Heart right ventricle (tissue), 16 donors: ENCODE results near the gene KIF5C. TPM values are rescaled to one million over a fixed set of nuclear protein-coding genes. Genes with fewer than 3 reads are reported as not detected.

Experiments
- ATAC-seq, 8 donors: fragments of 200-7000 bp; cut with Tn5 transposase; one replicate each; pipeline ENCODE4 v1.9.1; 2020; ENCODE audit warnings: mild to moderate bottlenecking in 8 of 8, moderate library complexity in 8 of 8, moderate number of reproducible peaks in 1 of 8
- DNase-seq, 2 donors: peaks; one replicate each; pipeline ENCODE4 v3.0.0-alpha.2; 2020
- H3K27ac ChIP-seq, 10 donors: fragments of 200-600 bp; sonication (generic) in 2 of 10; one replicate each; pipeline versions ENCODE4 v1.5.0 to v1.8.0; 2020 to 2022; ENCODE audit warnings: mild to moderate bottlenecking in 3 of 10
- H3K27me3 ChIP-seq, 7 donors: fragments of 200-600 bp; one replicate each; pipeline ENCODE4 v1.8.0; 2021 to 2022; ENCODE audit warnings: mild to moderate bottlenecking in 2 of 7
- H3K36me3 ChIP-seq, 9 donors: fragments of 200-600 bp; sonication (generic) in 1 of 9; one replicate each; pipeline versions ENCODE4 v1.5.0 to v1.8.0; 2020 to 2022; ENCODE audit warnings: mild to moderate bottlenecking in 2 of 9
- H3K4me1 ChIP-seq, 9 donors: fragments of 200-600 bp; sonication (generic) in 1 of 9; one replicate each; pipeline versions ENCODE4 v1.5.0 to v1.8.0; 2020 to 2022; ENCODE audit warnings: mild to moderate bottlenecking in 4 of 9
- H3K4me3 ChIP-seq, 10 donors: fragments of 200-600 bp; sonication (generic) in 2 of 10; one replicate each; pipeline versions ENCODE4 v1.5.0 to v1.8.0; 2020 to 2022; ENCODE audit warnings: mild to moderate bottlenecking in 7 of 10, moderate library complexity in 2 of 10
- H3K9me3 ChIP-seq, 11 donors: fragments of 200-600 bp in 10 of 11; sonication (generic) in 2 of 11; one replicate each; pipeline versions ENCODE4 v1.5.0 to v1.8.0; 2013 to 2022; ENCODE audit warnings: mild to moderate bottlenecking in 2 of 11, control low read depth in 1 of 11, moderate library complexity in 1 of 11
- WGBS, 2 donors: extraction: QIAGEN DNeasy Blood & Tissue Kit; methylation state at CpG; one replicate each; pipeline ENCODE4 v1.1.7; 2013; ENCODE audit warnings: inconsistent platforms in 1 of 2; 5-methylcytosine and 5-hydroxymethylcytosine counted together
- intact Hi-C, 10 donors: fragments of 100-400 bp; cut with DNase I; formaldehyde crosslinking; loops; one replicate each; pipeline versions ENCODE4 v1.11.1 to v1.14.2; 2022
- polyA plus RNA-seq, 2 donors: library from polyadenylated mRNA; stranded (reverse); fragments of 200-250 nt; gene quantifications; one replicate each; pipeline ENCODE4 v1.2.3, GENCODE V29; 2013
- total RNA-seq, 10 donors: library from RNA; stranded (reverse); fragmentation: NEBNext Ultra II Directional in 3 of 10; extraction: Animal tissue kit (Norgen Biotek cat#: 25700) in 3 of 10; gene quantifications; one replicate each; pipeline versions ENCODE4 v1.2.1 to v1.2.4, GENCODE V29; 2021 to 2023
- TF ChIP-seq, protein P1 (sequence below), 9 donors: fragments of 200-600 bp; sonication (generic) in 2 of 9; IDR thresholded peaks; one replicate each; pipeline versions ENCODE4 v1.5.0 to v1.8.0; 2021 to 2022; ENCODE audit warnings: antibody characterized with exemption in 9 of 9, mild to moderate bottlenecking in 5 of 9, moderate library complexity in 1 of 9
- donor health status: Arrhythmogenic right ventricular cardiomyopathy.
- donor health status: ischemic (EF 13 %, LVEDD 7.1; RV severe dilation, severe dysfunction).
- donor health status: healthy with polysubstance abuse.
- donor health status: DM: no; HTN: yes; CAD: no.
- donor health status: DM: no; HTN: no; CAD: no.
- donor health status: ischemic (EF 25% LVEDD 6.9; RV normal size, moderate dysfunction).
- donor health status: ischemic (EF 25% LVEDD 5.7; RV mildly dilated, moderate dysfunction).
- donor health status: healthy.
- donor health status: DM: yes; HTN: yes; CAD: no.
- donor health status: Ischemic cardiomyopathy.
- donor health status: ischemic (EF 35%, LVEDD 5.7; RV mildly dilated, moderate dysfunction).
- donor health status: nonischemic (EF 11% LVEDD 7.7; RV severe dilation, severe dysfunction).
- donor health status: DM: yes; HTN: yes; CAD: no.
- donor health status: PGD.
- donor health status: ischemic (EF 29% LVEDD 5.4; RV normal size, mild dysfunction).
- donor health status: nonischemic (EF 23%, LVEDD 6.1; RV moderate dilation, normal function).

Gene KIF5C
- total and polyA plus RNA-seq, 12 donors = 0.21 to 0.94 (median 0.42) TPM

DNA sequence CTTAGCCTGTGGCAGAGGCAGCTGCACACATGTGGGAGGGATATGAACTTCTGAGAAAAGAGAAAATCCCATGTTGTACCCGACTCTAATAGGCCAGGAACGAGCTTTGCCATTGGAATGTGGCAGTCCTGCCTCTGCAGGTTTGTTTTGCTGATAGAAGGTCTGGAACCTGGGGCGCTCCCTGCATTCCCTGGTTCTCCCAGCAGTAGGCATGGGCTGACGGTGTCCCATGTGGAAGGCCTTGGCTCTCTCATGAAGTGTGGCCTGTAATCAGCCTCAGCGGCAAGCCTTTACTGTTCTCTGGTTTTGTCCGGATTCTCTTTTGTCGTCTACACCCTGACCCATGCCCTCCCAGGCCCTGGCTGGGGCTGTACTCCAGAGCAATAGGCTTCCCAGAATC lies 72.3 kb downstream of the KIF5C start:
- Histone ChIP-seq H3K27ac (no peak overlapping the region), H3K4me1 (no peaks in the 10 kb centered on the region), H3K4me3 (no peak overlapping the region), H3K27me3 (no peaks in the 10 kb centered on the region), H3K36me3 (no peaks in the 10 kb centered on the region), H3K9me3 (peaks cover 0 to 10% (median 0%) of the 10 kb centered on the region in 11 donors)
- TF ChIP-seq, protein P1, sequence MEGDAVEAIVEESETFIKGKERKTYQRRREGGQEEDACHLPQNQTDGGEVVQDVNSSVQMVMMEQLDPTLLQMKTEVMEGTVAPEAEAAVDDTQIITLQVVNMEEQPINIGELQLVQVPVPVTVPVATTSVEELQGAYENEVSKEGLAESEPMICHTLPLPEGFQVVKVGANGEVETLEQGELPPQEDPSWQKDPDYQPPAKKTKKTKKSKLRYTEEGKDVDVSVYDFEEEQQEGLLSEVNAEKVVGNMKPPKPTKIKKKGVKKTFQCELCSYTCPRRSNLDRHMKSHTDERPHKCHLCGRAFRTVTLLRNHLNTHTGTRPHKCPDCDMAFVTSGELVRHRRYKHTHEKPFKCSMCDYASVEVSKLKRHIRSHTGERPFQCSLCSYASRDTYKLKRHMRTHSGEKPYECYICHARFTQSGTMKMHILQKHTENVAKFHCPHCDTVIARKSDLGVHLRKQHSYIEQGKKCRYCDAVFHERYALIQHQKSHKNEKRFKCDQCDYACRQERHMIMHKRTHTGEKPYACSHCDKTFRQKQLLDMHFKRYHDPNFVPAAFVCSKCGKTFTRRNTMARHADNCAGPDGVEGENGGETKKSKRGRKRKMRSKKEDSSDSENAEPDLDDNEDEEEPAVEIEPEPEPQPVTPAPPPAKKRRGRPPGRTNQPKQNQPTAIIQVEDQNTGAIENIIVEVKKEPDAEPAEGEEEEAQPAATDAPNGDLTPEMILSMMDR (IDR thresholded peaks at IDR 0.05) = no peak
- intact Hi-C loops = no loop called here
- ATAC-seq (no peak), DNase-seq (no peak)
- 89 to 93% methylated on average over 7 of the region's 7 CpGs for WGBS, 2 donors

DNA sequence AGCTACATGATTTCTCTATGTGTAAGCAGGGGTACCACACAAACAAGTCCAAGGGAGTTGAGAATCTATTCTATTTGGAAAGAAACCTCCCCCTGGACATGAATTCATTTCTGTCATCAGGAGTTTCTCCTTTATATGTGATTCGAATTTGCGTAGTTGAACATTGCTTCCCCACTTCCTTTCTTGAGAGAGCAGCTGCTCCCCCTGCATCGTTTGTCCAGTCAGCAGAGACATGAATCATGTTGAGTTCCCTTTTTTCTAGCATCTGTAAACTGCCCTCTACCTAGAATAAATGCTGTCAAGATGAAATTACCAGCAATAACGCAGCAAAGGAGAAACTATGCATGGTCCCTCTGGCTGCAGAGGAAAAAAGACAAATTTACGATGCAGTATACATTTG lies 73.8 kb downstream of the KIF5C start:
- Histone ChIP-seq H3K4me1 (no peaks in the 10 kb centered on the region), H3K4me3 (no peak overlapping the region), H3K9me3 (peaks cover 0 to 10% (median 0%) of the 10 kb centered on the region in 11 donors), H3K27me3 (no peaks in the 10 kb centered on the region), H3K27ac (no peak overlapping the region), H3K36me3 (no peaks in the 10 kb centered on the region)
- WGBS, 2 donors = 73% methylated on average over 5 of the region's 5 CpGs
- TF ChIP-seq, protein P1 (IDR thresholded peaks at IDR 0.05) = no peak
- intact Hi-C loops = no loop called here
- ATAC-seq = peak in 1 of 8 donors; percentile 29
- no peak for DNase-seq

DNA sequence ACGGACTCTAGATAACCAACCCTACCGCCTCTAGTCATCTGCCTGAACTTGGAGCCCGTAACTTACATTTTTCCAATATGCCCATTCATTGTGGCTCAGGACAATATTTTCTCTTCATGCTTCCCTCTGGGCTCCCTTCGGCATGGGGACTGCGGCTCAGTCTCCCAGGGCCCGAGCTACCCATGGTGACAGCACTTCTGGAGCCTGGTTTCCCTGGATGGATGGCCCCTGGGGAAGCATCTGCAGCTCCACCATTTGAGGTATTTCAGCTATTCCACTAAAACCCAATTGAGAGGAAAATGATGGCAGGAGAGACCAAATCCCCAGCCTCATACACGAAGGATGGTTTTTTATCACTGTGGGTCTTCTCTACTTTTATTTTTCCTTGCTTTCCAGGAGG lies 74.3 kb downstream of the KIF5C start:
- H3K36me3 ChIP-seq = no peaks in the 10 kb centered on the region
- DNase-seq (no peak), ATAC-seq (no peak)
- H3K9me3 ChIP-seq = peaks cover 0 to 10% (median 0%) of the 10 kb centered on the region in 11 donors
- no peak overlapping the region for H3K4me3 ChIP-seq
- WGBS, 2 donors = 84 to 92% methylated on average over 7 of the region's 7 CpGs
- H3K27ac ChIP-seq = no peak overlapping the region
- H3K4me1 ChIP-seq = no peaks in the 10 kb centered on the region
- TF ChIP-seq, protein P1 (IDR thresholded peaks at IDR 0.05) = no peak
- H3K27me3 ChIP-seq = no peaks in the 10 kb centered on the region
- intact Hi-C loops = no loop called here

DNA sequence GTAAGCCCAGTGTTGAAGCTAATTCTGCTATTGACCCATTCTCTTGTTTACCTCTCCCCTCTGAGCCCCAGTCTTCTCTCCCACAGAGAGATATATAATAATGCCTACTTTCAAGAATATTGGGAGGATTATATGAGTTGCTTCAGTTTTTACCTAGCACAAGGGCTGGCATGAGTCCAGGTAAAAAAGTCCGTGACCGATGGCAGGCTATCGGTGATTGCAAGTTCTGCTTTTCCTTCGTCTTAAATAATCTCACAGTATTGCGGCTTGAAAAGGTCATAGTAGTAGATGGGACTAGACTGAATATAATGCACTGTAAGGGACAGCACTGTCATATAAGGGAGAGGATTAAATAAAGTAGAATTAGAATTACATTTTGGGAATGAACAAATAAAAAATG lies 77.6 kb downstream of the KIF5C start:
- TF ChIP-seq, protein P1 (IDR thresholded peaks at IDR 0.05) = no peak
- H3K27me3 ChIP-seq = no peaks in the 10 kb centered on the region
- 82 to 84% methylated on average over 5 of the region's 5 CpGs for WGBS, 2 donors
- no peaks in the 10 kb centered on the region for H3K4me1 ChIP-seq
- H3K4me3 ChIP-seq = no peak overlapping the region
- intact Hi-C loops = no loop called here
- no peak overlapping the region for H3K27ac ChIP-seq
- no peaks in the 10 kb centered on the region for H3K9me3 ChIP-seq
- no peak for DNase-seq
- ATAC-seq = no peak
- no peaks in the 10 kb centered on the region for H3K36me3 ChIP-seq
